Measurements from ENCODE around the gene SIPA1.

DNA sequence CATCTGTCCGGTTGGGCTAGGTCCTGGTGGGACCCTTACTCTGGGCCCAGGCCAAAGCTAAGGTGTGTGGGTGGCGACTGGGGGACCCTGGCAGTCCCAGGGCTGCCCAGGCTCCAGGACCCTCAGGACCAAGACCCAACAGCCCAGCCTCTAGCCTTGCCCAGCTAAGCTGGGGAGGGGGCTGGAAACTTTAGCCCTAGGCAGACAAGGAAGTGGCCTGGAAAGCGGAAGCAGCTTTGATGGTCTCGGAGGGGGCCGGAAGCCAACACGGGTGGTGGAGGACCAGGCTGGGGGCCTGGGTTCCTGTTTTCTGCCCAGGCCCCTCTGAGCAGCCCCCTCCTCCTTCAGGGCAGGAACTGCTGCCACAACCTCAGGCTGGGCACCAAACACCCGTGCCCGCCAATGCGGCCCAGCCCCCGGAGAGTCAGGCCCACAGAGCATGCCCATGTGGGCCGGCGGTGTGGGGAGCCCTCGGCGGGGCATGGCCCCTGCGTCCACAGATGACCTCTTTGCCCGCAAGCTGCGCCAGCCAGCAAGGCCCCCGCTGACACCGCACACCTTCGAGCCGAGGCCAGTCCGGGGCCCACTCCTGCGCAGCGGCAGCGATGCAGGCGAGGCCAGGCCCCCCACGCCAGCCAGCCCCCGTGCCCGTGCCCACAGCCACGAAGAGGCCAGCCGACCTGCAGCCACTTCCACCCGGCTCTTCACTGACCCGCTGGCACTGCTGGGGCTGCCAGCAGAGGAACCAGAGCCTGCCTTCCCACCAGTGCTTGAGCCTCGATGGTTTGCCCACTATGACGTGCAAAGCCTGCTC lies 2.8 kb downstream of the SIPA1 start:
- TF ChIP-seq, protein P1, sequence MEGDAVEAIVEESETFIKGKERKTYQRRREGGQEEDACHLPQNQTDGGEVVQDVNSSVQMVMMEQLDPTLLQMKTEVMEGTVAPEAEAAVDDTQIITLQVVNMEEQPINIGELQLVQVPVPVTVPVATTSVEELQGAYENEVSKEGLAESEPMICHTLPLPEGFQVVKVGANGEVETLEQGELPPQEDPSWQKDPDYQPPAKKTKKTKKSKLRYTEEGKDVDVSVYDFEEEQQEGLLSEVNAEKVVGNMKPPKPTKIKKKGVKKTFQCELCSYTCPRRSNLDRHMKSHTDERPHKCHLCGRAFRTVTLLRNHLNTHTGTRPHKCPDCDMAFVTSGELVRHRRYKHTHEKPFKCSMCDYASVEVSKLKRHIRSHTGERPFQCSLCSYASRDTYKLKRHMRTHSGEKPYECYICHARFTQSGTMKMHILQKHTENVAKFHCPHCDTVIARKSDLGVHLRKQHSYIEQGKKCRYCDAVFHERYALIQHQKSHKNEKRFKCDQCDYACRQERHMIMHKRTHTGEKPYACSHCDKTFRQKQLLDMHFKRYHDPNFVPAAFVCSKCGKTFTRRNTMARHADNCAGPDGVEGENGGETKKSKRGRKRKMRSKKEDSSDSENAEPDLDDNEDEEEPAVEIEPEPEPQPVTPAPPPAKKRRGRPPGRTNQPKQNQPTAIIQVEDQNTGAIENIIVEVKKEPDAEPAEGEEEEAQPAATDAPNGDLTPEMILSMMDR (IDR thresholded peaks at IDR 0.05) = no peak
- TF ChIP-seq POLR2AphosphoS5 (IDR thresholded peaks at IDR 0.05; ENCODE audit: low read depth, low read length) = no peak
- TF ChIP-seq, protein P2, sequence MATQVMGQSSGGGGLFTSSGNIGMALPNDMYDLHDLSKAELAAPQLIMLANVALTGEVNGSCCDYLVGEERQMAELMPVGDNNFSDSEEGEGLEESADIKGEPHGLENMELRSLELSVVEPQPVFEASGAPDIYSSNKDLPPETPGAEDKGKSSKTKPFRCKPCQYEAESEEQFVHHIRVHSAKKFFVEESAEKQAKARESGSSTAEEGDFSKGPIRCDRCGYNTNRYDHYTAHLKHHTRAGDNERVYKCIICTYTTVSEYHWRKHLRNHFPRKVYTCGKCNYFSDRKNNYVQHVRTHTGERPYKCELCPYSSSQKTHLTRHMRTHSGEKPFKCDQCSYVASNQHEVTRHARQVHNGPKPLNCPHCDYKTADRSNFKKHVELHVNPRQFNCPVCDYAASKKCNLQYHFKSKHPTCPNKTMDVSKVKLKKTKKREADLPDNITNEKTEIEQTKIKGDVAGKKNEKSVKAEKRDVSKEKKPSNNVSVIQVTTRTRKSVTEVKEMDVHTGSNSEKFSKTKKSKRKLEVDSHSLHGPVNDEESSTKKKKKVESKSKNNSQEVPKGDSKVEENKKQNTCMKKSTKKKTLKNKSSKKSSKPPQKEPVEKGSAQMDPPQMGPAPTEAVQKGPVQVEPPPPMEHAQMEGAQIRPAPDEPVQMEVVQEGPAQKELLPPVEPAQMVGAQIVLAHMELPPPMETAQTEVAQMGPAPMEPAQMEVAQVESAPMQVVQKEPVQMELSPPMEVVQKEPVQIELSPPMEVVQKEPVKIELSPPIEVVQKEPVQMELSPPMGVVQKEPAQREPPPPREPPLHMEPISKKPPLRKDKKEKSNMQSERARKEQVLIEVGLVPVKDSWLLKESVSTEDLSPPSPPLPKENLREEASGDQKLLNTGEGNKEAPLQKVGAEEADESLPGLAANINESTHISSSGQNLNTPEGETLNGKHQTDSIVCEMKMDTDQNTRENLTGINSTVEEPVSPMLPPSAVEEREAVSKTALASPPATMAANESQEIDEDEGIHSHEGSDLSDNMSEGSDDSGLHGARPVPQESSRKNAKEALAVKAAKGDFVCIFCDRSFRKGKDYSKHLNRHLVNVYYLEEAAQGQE (IDR thresholded peaks at IDR 0.05; ENCODE audit: insufficient read depth in 1 of 2, low read depth in 2 of 2, low read length in 1 of 2) = no peak

Data from Panc1 (cell line).